ENCODE results near the gene RSPH9. TPM values are rescaled to one million over a fixed set of nuclear protein-coding genes. Genes with fewer than 3 reads are reported as not detected.

The RSPH9 gene, protein sequence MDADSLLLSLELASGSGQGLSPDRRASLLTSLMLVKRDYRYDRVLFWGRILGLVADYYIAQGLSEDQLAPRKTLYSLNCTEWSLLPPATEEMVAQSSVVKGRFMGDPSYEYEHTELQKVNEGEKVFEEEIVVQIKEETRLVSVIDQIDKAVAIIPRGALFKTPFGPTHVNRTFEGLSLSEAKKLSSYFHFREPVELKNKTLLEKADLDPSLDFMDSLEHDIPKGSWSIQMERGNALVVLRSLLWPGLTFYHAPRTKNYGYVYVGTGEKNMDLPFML
- total RNA-seq (2022; extraction: Qiagen RNA extraction), result 0.15 to 0.27 TPM (median 0.17 TPM) in 5 replicates

DNA sequence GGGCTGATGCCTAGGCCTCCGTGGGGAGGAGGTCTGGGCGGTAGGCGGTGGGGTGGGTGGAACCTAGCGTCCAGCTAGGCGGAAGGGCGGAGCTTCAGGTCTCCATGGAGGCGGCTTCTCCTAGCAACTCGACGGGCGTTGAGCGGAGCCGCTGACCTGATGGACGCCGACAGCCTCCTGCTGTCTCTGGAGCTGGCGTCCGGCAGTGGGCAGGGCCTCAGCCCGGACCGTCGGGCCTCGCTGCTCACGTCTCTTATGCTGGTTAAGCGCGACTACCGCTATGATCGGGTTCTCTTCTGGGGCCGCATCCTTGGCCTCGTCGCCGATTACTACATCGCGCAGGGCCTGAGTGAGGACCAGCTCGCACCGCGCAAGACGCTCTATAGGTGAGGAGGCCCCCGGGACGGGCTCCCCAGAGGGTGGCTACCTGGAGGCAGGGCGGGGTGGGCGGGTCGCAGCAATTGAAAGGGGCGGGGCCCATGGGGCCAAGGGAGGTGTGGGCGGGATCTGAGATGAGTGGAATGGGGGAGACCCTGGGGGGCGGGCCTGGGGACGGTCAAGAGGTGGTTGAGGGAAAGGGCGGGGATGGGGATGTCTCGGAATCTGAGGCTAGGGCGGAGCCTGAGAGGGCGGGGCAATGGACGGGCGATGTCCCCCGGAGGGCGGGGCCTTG lies at the start of gene RSPH9:
TSS of gene RSPH9 (plus strand) at position 97 of the 673 bp plus-strand sequence. CDS start at position 160, 63 bp downstream.

DNA sequence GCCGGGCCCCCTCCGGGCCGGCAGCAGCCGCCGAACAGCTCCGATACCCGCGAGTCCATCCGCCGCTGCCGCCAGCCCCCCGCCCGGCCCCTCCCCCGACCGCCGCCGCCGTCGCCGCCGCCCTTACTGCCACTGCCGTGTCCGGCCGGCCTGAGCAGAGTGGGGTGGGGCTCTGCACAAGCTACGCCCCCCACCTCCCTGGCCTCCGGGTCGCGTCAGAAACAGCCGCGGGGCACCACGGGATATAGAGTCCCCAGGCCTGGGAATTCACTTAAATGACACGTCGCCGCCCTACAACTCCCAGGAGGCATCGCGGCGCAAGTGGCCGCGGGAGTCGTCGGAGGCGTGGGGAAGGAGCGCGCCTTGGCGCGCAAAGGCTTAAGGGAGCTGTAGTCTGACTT lies 15.7 kb upstream of the RSPH9 start, which contains the start of gene GTPBP2:
TSS of gene GTPBP2 (minus strand) at position 161 of the 401 bp plus-strand sequence. CDS start at position 59, 102 bp downstream.

DNA sequence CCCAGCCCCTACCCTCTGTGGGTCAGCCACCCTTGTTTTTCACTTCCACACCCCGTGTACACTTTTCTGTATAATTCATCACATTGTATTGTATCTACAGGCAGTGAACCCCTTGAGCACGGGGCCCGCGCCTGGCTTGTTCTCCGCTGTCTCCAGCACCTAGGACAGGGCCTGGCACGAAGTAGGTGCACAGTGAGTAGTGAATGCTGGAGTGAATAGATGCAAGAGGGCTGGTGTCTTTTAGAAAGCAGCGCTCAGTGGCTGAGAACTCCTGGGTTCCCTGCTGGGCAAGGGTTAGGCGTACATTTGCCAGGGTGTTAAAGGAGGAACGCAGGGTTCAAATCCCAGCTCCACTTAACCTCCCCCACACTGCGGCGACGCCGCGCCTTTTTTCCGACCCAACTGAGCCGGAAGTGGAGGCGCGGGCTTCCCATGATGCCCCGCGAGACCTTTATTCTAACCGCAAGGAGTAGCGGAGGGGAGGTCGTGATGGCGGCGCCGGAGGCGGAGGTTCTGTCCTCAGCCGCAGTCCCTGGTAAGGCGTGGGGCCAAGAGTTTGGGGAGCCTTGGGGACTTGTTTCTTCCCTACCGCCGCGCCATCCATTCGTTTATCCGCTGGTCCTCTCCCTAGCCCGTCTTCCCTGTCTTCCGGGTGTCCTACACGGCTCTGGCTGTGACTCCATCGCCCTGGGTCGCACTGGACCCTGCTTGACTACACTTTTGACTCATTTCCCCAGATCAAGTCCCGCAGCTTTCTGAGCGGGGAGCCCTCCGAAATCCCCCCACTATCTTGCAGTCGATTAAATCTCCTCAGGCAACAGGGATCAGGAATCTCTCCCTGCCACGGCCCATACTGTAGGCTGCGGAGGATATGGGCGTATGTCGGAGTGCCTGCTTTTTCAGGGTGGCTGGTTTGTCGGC lies 9.2 kb upstream of the RSPH9 start, which contains the start of gene MAD2L1BP:
TSS of gene MAD2L1BP (plus strand) at position 454 of the 921 bp plus-strand sequence. CDS start at position 490, 36 bp downstream.

DNA sequence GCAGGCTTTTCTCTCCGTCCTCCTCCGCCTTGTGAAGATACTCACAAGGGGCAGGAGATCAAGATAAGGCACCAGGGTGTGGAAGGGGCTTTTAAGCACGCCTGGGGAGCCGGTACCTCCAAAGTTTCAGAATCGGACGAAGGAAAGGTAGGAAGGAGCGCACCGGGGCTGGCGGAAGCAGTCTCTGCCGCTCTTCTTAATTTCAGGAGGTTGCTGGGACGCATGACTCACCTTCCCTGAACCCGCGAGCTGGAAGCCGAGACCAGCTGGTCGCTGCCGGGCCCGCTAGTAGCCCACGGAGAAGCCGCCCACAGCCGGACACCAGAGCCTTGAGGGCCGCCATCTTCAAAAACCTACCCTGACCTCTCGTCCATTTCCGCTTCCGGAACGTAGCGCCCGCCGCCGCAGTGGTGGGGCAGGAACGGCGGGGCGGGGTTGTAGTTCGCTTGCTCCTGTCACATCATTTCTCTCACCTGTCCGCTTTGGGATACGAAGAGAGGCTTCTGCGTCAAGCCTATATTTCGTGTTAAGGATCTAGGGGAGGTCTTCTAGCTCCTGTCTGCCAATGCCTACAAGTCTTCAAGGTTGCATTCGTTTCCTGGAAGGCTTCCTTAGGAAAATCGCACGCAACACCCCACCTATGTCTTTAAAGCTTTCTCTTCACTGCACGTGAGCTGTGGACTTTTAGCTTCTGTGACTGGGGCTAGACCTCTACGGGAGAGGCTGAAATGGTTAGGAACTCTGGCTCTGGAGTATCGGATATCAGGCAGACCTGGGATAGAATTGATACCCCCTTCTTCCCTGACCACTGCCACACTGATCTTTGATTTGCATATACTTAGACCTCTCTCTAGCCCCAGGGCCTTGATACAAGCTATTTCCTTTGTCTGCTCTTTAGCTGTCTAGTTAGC lies 42.9 kb downstream of the RSPH9 start, which contains the start of gene MRPS18A:
TSS of gene MRPS18A (minus strand) at position 355 of the 911 bp plus-strand sequence. CDS start at position 343, 12 bp downstream.

Other genes with a start within 250 kb of the RSPH9 start
- gene ABCC10, start 217.5 kb upstream of the RSPH9 start, total RNA-seq (2022; extraction: Qiagen RNA extraction), result 6.0 to 11.5 TPM (median 9.5 TPM) in 5 replicates
- 5.6 to 9.0 TPM (median 8.9 TPM) in 5 replicates for gene DLK2, start 189.5 kb upstream of the RSPH9 start, total RNA-seq (2022; extraction: Qiagen RNA extraction)
- gene TJAP1, start 167.5 kb upstream of the RSPH9 start, total RNA-seq (2022; extraction: Qiagen RNA extraction), result 15.3 to 19.5 TPM (median 17.9 TPM) in 5 replicates
- gene LRRC73, start 134.7 kb upstream of the RSPH9 start, total RNA-seq (2022; extraction: Qiagen RNA extraction), result 0.48 to 1.2 TPM (median 1.1 TPM) in 5 replicates
- 67.8 to 70.6 TPM (median 69.1 TPM) in 5 replicates for gene YIPF3, start 128.1 kb upstream of the RSPH9 start, total RNA-seq (2022; extraction: Qiagen RNA extraction)
- gene POLR1C, start 127.9 kb upstream of the RSPH9 start, total RNA-seq (2022; extraction: Qiagen RNA extraction), result 43.3 to 56.9 TPM (median 44.6 TPM) in 5 replicates
- 23.5 to 28.5 TPM (median 26.2 TPM) in 5 replicates for gene XPO5, start 69.0 kb upstream of the RSPH9 start, total RNA-seq (2022; extraction: Qiagen RNA extraction)
- 8.1 to 10.2 TPM (median 8.4 TPM) in 5 replicates for gene POLH, start 68.9 kb upstream of the RSPH9 start, total RNA-seq (2022; extraction: Qiagen RNA extraction)
- gene GTPBP2, start 15.8 kb upstream of the RSPH9 start, total RNA-seq (2022; extraction: Qiagen RNA extraction), result 15.4 to 19.6 TPM (median 17.6 TPM) in 5 replicates
- 34.3 to 36.8 TPM (median 35.9 TPM) in 5 replicates for gene MAD2L1BP, start 9.2 kb upstream of the RSPH9 start, total RNA-seq (2022; extraction: Qiagen RNA extraction)
- 47.1 to 51.8 TPM (median 50.0 TPM) in 5 replicates for gene MRPS18A, start 42.8 kb downstream of the RSPH9 start, total RNA-seq (2022; extraction: Qiagen RNA extraction)
- 28.6 to 31.0 TPM (median 30.3 TPM) in 5 replicates for gene VEGFA, start 125.2 kb downstream of the RSPH9 start, total RNA-seq (2022; extraction: Qiagen RNA extraction)